ENCODE data around the gene SFMBT1. TPM values are rescaled to one million over a fixed set of nuclear protein-coding genes. Genes with fewer than 3 reads are reported as not detected.

SFMBT1 gene
- total RNA-seq, 2 donors from 2014 or later, result 7.4 to 13.5 TPM

DNA sequence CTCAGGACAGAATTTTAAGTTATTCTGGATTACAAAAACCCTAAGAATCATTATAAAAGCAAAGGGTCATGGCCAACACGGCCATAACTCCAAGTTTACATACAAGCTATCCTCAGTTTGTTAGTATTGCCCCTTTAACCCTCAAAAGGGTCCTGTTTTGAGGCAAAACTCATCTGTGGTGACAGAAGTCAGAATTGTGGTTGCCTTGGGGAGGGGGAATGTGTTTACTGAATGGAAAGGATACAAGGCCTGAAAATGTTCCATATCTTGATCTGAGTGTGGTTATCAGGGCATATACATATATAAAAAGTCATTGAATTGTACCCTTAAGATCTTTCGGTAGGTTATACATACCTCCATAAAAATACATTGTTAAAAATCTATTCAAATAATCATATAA lies 2.1 kb downstream of the SFMBT1 start:
- DNase-seq (ENCODE audit: low spot score), result no peak
- Histone ChIP-seq H3K4me1 (ENCODE audit: control insufficient read depth in 1 of 2, low read depth in 2 of 2) (peaks cover 2 to 19% of the 10 kb centered on the region in 2 donors), H3K4me3 (no peak overlapping the region), H3K27me3 (replicated peaks; ENCODE audit: insufficient read depth) (no peaks in the 10 kb centered on the region), H3K36me3 (no peaks in the 10 kb centered on the region), H3K9me3 (no peaks in the 10 kb centered on the region), H3K27ac (no peak overlapping the region)
- ATAC-seq (ENCODE audit: insufficient number of reproducible peaks, low FRiP score, low read depth), result no peak
- TF ChIP-seq, protein P1, sequence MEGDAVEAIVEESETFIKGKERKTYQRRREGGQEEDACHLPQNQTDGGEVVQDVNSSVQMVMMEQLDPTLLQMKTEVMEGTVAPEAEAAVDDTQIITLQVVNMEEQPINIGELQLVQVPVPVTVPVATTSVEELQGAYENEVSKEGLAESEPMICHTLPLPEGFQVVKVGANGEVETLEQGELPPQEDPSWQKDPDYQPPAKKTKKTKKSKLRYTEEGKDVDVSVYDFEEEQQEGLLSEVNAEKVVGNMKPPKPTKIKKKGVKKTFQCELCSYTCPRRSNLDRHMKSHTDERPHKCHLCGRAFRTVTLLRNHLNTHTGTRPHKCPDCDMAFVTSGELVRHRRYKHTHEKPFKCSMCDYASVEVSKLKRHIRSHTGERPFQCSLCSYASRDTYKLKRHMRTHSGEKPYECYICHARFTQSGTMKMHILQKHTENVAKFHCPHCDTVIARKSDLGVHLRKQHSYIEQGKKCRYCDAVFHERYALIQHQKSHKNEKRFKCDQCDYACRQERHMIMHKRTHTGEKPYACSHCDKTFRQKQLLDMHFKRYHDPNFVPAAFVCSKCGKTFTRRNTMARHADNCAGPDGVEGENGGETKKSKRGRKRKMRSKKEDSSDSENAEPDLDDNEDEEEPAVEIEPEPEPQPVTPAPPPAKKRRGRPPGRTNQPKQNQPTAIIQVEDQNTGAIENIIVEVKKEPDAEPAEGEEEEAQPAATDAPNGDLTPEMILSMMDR (IDR thresholded peaks at IDR 0.05), result no peak

DNA sequence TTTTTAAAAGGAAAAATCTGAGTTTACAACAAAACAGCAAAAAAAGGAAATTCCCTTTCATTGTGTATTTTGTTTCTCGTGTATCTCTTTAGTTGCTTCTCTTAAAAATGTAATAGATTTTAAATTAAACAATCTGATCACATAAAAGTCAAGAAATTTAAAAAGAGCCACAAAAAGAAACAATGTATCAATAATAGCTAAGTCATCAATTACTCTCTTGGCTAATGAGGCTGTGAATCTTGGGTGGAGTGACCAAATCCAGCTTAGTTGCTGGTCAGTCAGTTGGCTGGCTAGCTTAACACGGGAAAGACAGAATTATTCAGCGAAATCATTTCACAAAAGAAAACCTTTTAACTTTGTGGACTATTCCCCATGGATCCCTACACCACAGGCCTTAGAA lies 3.2 kb downstream of the SFMBT1 start:
- DNase-seq (ENCODE audit: low spot score) (no peak), ATAC-seq (ENCODE audit: insufficient number of reproducible peaks, low FRiP score, low read depth) (no peak)
- TF ChIP-seq, protein P1 (IDR thresholded peaks at IDR 0.05), result no peak
- H3K27ac ChIP-seq, result no peak overlapping the region
- H3K36me3 ChIP-seq, result no peaks in the 10 kb centered on the region
- H3K9me3 ChIP-seq, result no peaks in the 10 kb centered on the region
- H3K4me1 ChIP-seq (ENCODE audit: control insufficient read depth in 1 of 2, low read depth in 2 of 2), result peaks cover 2 to 19% of the 10 kb centered on the region in 2 donors
- H3K27me3 ChIP-seq (replicated peaks; ENCODE audit: insufficient read depth), result no peaks in the 10 kb centered on the region
- no peak overlapping the region for H3K4me3 ChIP-seq

DNA sequence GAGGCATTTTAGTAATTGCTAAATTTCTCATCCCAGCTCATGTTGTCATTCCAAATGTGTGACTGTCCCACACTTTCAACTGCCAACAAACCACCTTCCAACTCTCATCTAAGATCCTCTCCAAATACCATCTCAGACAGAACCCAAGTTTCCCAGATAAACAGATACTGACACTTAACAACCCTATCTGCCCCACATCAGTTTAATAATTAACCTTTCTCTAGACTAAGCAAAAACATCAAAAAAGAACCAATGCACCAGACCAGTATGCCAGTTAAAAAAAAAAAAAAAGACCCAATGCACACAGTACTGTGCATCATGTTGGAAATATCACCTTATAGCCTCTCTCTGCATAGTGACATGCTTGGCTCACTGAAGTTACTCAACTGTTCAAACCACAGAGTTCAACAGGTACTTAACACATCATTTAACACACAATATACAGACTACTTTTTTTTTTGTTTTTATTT lies 5.5 kb downstream of the SFMBT1 start:
- H3K4me3 ChIP-seq, result no peak overlapping the region
- TF ChIP-seq, protein P1 (IDR thresholded peaks at IDR 0.05), result no peak
- ATAC-seq (ENCODE audit: insufficient number of reproducible peaks, low FRiP score, low read depth), result no peak

DNA sequence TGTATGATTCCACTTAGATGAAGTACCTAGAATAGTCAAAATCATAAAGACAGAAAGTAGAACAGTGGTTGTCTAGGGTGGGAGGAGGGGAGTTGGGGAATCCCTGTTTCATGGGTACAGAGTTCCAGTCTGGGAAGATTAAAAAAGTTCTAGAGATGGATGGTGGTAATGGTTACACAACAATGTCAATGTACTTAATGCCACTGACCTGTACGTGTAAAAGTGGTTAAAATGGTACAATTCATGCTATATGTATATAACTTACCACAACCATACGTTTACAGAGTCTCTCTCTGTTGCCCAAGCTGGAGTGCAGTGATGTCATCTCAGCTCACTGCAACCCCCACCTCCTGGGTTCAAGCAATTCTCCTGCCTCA lies 6.5 kb downstream of the SFMBT1 start:
- H3K27ac ChIP-seq, result no peak overlapping the region
- no peaks in the 10 kb centered on the region for H3K27me3 ChIP-seq (replicated peaks; ENCODE audit: insufficient read depth)
- peaks cover 2 to 6% of the 10 kb centered on the region in 2 donors for H3K4me1 ChIP-seq (ENCODE audit: control insufficient read depth in 1 of 2, low read depth in 2 of 2)
- H3K9me3 ChIP-seq, result no peaks in the 10 kb centered on the region
- ATAC-seq (ENCODE audit: insufficient number of reproducible peaks, low FRiP score, low read depth), result no peak
- no peaks in the 10 kb centered on the region for H3K36me3 ChIP-seq
- TF ChIP-seq, protein P1 (IDR thresholded peaks at IDR 0.05), result no peak
- DNase-seq (ENCODE audit: low spot score), result no peak
- no peak overlapping the region for H3K4me3 ChIP-seq

More for the DNA sequence above, 5.5 kb downstream of the SFMBT1 start:
- no peaks in the 10 kb centered on the region for H3K36me3 ChIP-seq
- H3K27me3 ChIP-seq (replicated peaks; ENCODE audit: insufficient read depth), result no peaks in the 10 kb centered on the region
- H3K9me3 ChIP-seq, result no peaks in the 10 kb centered on the region
- peaks cover 2 to 9% of the 10 kb centered on the region in 2 donors for H3K4me1 ChIP-seq (ENCODE audit: control insufficient read depth in 1 of 2, low read depth in 2 of 2)
- DNase-seq (ENCODE audit: low spot score), result no peak
- no peak overlapping the region for H3K27ac ChIP-seq

DNA sequence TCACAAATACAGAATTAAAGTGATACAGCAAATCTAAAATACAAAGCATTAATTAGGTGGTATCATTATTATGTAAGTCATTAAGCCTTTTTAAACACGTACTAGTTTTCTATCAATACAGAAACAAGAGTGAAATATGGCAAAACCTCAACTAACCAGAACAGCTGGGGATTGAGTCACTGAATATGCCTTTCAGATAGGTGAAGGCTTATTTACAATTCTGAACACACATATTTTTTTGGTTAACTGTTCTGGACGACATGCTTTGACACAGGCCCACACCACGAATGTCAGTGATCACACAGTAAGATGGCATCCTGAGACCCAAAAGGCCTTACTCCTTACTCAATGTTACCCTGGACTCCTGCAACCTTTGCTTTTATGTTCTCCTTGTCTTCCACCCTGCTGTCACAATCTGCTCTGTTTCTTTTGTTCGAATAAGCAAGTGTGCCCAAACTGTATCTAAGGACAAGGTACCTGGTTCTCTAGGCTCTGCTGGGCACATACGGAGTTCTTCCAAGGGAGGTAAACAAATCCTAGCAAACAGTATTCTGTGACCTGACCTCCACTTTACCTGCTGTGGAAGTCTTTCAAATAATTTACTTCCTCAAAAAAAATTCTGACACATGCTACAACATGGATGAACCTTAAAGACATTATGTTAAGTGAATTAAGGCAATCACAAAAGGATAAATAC lies 7.0 kb downstream of the SFMBT1 start:
- no peaks in the 10 kb centered on the region for H3K27me3 ChIP-seq (replicated peaks; ENCODE audit: insufficient read depth)
- no peak overlapping the region for H3K27ac ChIP-seq
- DNase-seq (ENCODE audit: low spot score) (no peak), ATAC-seq (ENCODE audit: insufficient number of reproducible peaks, low FRiP score, low read depth) (no peak)
- no peaks in the 10 kb centered on the region for H3K9me3 ChIP-seq
- H3K36me3 ChIP-seq, result no peaks in the 10 kb centered on the region
- peaks cover 0 to under 1% of the 10 kb centered on the region in 2 donors for H3K4me1 ChIP-seq (ENCODE audit: control insufficient read depth in 1 of 2, low read depth in 2 of 2)
- TF ChIP-seq, protein P1 (IDR thresholded peaks at IDR 0.05), result no peak
- no peak overlapping the region for H3K4me3 ChIP-seq
